AG04449 (cell line): ENCODE measurements around the gene ZNF318.

ENCODE experiments used
- CTCF ChIA-PET: fragments of 350-600 bp; formaldehyde crosslinking; extraction: SDS; loops from one replicate; lab custom pipeline; 2021; ENCODE audit warnings: antibody characterized with exemption; lab: Yijun Ruan, JAX
- POLR2A ChIA-PET: fragments of 400-600, 350-600 bp; formaldehyde crosslinking; extraction: SDS; loops from one replicate; lab custom pipeline; 2020; ENCODE audit warnings: antibody characterized with exemption, inconsistent platforms; lab: Yijun Ruan, JAX
- DNase-seq: peaks from one replicate; pipeline ENCODE4 v3.0.0-alpha.2; 2010; ENCODE audit warnings: low read depth, low spot score
- H3K4me3 ChIP-seq: 2 replicates; pipeline ENCODE4 v1.5.1; 2011; ENCODE audit warnings: low read depth, mild to moderate bottlenecking, control low read depth, low read length
- TF ChIP-seq, protein P1 (sequence below): IDR thresholded peaks from one replicate; pipeline ENCODE4 v1.5.1; 2011; ENCODE audit warnings: mild to moderate bottlenecking, moderate library complexity, low read length, control low read depth, inconsistent platforms; ENCODE audit not compliant: insufficient read depth; ENCODE audit errors: missing control alignments

ZNF318 gene

DNA sequence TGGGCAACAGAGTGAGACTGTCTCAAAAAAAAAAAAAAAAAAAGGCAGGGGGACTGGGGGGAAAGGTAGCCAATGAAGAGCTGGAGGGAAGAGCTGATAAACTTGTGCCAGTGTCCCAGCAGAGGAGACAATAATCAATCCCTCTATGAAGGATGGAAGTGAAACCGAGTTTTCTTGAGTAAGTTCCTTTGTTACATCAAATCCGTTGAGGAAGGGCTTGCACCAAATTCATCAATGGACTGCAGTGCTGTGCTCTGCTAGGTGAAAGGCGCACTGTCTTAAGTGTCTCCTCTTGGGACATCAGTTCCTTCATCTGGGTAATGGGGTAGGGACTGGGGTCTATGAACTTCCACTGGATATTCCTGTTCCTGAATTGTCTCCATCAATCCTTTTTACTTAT lies 57.8 kb downstream of the ZNF318 start:
- ChIA-PET CTCF (interaction anchor here (0.7 kb wide), 1 partner anchor 25 kb away, joined by 4 read pairs; no protein-coding TSS in a partner anchor), POLR2A (no interaction called here)
- no peak overlapping the region for H3K4me3 ChIP-seq
- DNase-seq: no peak
- TF ChIP-seq, protein P1, sequence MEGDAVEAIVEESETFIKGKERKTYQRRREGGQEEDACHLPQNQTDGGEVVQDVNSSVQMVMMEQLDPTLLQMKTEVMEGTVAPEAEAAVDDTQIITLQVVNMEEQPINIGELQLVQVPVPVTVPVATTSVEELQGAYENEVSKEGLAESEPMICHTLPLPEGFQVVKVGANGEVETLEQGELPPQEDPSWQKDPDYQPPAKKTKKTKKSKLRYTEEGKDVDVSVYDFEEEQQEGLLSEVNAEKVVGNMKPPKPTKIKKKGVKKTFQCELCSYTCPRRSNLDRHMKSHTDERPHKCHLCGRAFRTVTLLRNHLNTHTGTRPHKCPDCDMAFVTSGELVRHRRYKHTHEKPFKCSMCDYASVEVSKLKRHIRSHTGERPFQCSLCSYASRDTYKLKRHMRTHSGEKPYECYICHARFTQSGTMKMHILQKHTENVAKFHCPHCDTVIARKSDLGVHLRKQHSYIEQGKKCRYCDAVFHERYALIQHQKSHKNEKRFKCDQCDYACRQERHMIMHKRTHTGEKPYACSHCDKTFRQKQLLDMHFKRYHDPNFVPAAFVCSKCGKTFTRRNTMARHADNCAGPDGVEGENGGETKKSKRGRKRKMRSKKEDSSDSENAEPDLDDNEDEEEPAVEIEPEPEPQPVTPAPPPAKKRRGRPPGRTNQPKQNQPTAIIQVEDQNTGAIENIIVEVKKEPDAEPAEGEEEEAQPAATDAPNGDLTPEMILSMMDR: no peak

- TF ChIP-seq, protein P1: no peak
- ChIA-PET CTCF (no interaction called here), POLR2A (no interaction called here)
- no peak for DNase-seq
- H3K4me3 ChIP-seq: no peak overlapping the region
Measured at GRCh38 chr6:43310624-43311023, 58.8 kb downstream of the ZNF318 start.

DNA sequence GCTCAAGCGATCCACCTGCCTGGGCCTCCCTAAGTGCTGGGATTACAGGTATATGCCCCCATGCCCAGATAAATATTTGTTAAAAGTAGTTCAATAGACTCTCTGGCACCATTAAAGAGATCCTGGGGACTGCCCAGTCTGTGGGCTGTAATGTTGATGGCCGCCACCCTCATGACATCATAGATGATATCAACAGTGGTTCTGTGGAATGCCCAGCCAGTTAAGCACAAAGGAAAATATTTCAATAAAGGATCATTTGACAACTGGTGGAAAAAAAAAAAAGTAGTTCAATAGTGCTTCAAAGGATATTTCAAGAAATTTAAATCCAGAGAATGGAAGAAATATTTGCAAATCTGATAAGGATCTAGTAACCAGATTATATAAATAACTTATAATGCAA lies 59.3 kb downstream of the ZNF318 start:
- no peak overlapping the region for H3K4me3 ChIP-seq
- DNase-seq: no peak
- CTCF ChIA-PET: interaction anchor here (1.2 to 1.3 kb wide), 2 partner anchors 24 to 49 kb away, joined by 3 to 4 read pairs; no protein-coding TSS in a partner anchor
- POLR2A ChIA-PET: no interaction called here
- TF ChIP-seq, protein P1: no peak

DNA sequence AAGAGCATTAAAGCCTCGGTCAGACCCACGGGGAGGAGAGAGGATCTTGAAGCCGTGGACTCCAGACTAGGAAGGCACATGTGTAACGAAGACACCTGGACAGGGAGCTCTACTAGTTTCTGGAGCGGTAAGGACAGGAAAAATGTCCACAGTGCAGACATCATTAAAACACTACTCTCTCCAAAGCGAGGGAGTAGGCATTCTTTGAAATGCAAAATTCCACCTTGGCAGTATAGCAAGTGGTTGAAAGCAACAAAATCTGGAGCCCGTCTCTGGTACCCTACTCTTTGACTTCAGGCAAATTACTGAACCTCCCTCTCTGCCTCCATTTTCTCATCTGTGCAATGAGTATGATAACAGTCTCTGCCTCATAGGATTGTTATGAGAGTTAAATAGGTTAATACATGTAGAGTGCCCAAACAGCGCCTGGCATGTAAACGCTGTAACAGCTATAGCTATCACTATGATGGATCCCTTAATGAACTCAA lies 60.4 kb downstream of the ZNF318 start:
- TF ChIP-seq, protein P1: no peak
- ChIA-PET CTCF (interaction anchor here (0.7 to 1.3 kb wide), 5 partner anchors 11 to 48 kb away, joined by 3 to 7 read pairs (median 3); partner anchors contain the start of gene SLC22A7), POLR2A (interaction anchor here (0.6 kb wide), 1 partner anchor 959 kb away, joined by 4 read pairs; no protein-coding TSS in a partner anchor)
- H3K4me3 ChIP-seq: peak overlapping the region; percentile 49
- no peak for DNase-seq

DNA sequence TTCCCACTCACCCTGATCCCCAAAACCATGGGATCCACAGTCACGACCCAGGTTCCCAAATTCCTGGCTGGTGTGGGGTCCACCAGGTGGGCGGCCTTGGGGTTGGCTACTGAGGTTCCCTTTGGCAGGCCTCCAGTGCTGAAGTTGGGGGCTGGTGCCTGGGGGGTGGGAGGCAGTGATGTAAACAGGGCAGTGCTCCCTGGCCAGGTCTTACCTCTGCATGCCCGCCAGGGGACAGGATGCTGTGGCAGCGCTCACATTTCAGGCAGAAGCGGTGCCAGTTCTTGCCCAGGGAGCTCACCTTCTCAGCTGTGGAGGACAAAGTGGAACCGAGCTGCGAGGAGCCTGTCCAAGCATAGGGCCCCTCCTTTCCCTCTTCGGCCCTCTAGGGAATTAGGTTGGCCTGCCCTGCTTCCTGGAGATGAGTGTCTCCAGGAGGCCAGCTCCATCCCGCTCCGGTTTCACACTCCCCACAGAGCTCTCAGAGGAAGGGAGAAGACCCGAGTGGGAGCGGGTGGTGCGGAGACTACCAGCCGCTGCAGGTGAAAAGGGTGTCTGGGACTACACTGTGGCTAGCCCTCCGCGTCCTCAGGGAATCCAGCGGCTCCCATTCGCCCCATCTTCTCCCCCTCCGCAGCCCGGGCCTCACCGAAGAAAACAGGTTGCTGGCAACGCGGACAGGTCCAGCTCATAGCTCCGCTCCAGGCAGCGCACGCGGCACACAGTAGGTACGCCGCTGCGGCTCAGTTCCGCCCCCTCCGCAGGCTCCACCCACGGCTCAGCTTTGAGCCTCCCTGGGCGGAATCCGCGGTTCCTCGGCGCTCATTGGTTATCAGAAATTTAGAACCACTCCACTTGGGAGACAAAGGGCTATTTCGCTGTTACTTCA lies 61.1 kb downstream of the ZNF318 start, which contains the start of gene CRIP3:
Gene CRIP3, minus strand, starts transcription at position 726 of the 889 bp plus-strand sequence. Its CDS starts 34 bp downstream, at position 692.
- ChIA-PET CTCF (interaction anchor here (0.7 to 2.1 kb wide), 5 partner anchors 10 to 79 kb away, joined by 3 to 10 read pairs (median 4); partner anchors contain the start of genes DNPH1 and SLC22A7), POLR2A (no interaction called here)

More for the DNA sequence above, 61.1 kb downstream of the ZNF318 start, which contains the start of gene CRIP3:
- DNase-seq: no peak
- peak within 1 kb of the TSS; percentile 49 for H3K4me3 ChIP-seq
- TF ChIP-seq, protein P1: peak; percentile 29
